H9 (cell line): ENCODE data around the gene PSKH1. TPM values are rescaled to one million over a fixed set of nuclear protein-coding genes. Genes with fewer than 3 reads are reported as not detected.

Experiments used
- DNase-seq: peaks from one replicate; pipeline ENCODE4 v3.0.0-alpha.2; 2017
- H2AFZ ChIP-seq: one replicate; pipeline ENCODE4 v1.6.1; 2013; ENCODE audit warnings: mild to moderate bottlenecking, low read length, control low read depth, moderate library complexity
- H2AK5ac ChIP-seq: 2 replicates; pipeline ENCODE4 v1.6.1; 2013; ENCODE audit warnings: low read length, control low read depth, mixed read lengths; ENCODE audit not compliant: insufficient read length
- H2BK120ac ChIP-seq: one replicate; pipeline ENCODE4 v1.6.1; 2013; ENCODE audit warnings: low read depth, mild to moderate bottlenecking, low read length, control low read depth, inconsistent platforms; ENCODE audit not compliant: poor library complexity, severe bottlenecking
- H2BK12ac ChIP-seq: 2 replicates; pipeline ENCODE4 v1.6.1; 2013; ENCODE audit warnings: low read length, control low read depth, mixed read lengths, low read depth; ENCODE audit not compliant: insufficient read length
- H2BK15ac ChIP-seq: 2 replicates; pipeline ENCODE4 v1.6.1; 2013; ENCODE audit warnings: low read depth, low read length, control low read depth
- H2BK20ac ChIP-seq: one replicate; pipeline ENCODE4 v1.6.1; 2013; ENCODE audit warnings: low read depth, mild to moderate bottlenecking, low read length, control low read depth, inconsistent platforms; ENCODE audit not compliant: poor library complexity, severe bottlenecking
- H2BK5ac ChIP-seq: 2 replicates; pipeline ENCODE4 v1.6.1; 2013; ENCODE audit warnings: low read length, control low read depth, mixed read lengths; ENCODE audit not compliant: insufficient read length
- H3K14ac ChIP-seq: 2 replicates; pipeline ENCODE4 v1.6.1; 2013; ENCODE audit warnings: low read length, control low read depth; ENCODE audit not compliant: insufficient read depth
- H3K18ac ChIP-seq: 2 replicates; pipeline ENCODE4 v1.6.1; 2013; ENCODE audit warnings: low read depth, mild to moderate bottlenecking, mixed read lengths, low read length, control low read depth; ENCODE audit not compliant: insufficient read length
- H3K23ac ChIP-seq: 2 replicates; pipeline ENCODE4 v1.6.1; 2013; ENCODE audit warnings: low read length, control low read depth, mixed read lengths, low read depth; ENCODE audit not compliant: insufficient read length
- H3K23me2 ChIP-seq: 2 replicates; pipeline ENCODE4 v1.6.1; 2013; ENCODE audit warnings: low read depth, mild to moderate bottlenecking, mixed read lengths, low read length, control low read depth; ENCODE audit not compliant: insufficient read length, poor library complexity, severe bottlenecking
- H3K27ac ChIP-seq: 2 replicates; pipeline ENCODE4 v1.5.1; 2013; ENCODE audit warnings: low read length, control low read depth, mixed read lengths, low read depth; ENCODE audit not compliant: insufficient read length
- H3K27me3 ChIP-seq: 2 replicates; pipeline ENCODE4 v1.6.1; 2013; ENCODE audit warnings: low read length, control low read depth, inconsistent platforms; ENCODE audit not compliant: insufficient read depth
- H3K4ac ChIP-seq: 2 replicates; pipeline ENCODE4 v1.6.1; 2013; ENCODE audit warnings: low read depth, mild to moderate bottlenecking, control low read depth, inconsistent platforms, low read length, moderate library complexity
- H3K4me1 ChIP-seq: 2 replicates; pipeline ENCODE4 v1.6.1; 2013; ENCODE audit warnings: low read length, control low read depth, inconsistent platforms; ENCODE audit not compliant: insufficient read depth
- H3K4me2 ChIP-seq: 2 replicates; pipeline ENCODE4 v1.6.1; 2013; ENCODE audit warnings: low read length, control low read depth, mixed read lengths; ENCODE audit not compliant: insufficient read length, insufficient read depth
- H3K56ac ChIP-seq: 2 replicates; pipeline ENCODE4 v1.6.1; 2013; ENCODE audit warnings: low read depth, mild to moderate bottlenecking, mixed read lengths, low read length, control low read depth; ENCODE audit not compliant: insufficient read length
- H3K79me1 ChIP-seq: 2 replicates; pipeline ENCODE4 v1.6.1; 2013; ENCODE audit warnings: low read depth, mild to moderate bottlenecking, moderate library complexity, low read length, control low read depth, inconsistent platforms; ENCODE audit not compliant: insufficient read depth, poor library complexity, severe bottlenecking
- H3K79me2 ChIP-seq: 2 replicates; pipeline ENCODE4 v1.6.1; 2013; ENCODE audit warnings: low read length, control low read depth, inconsistent platforms; ENCODE audit not compliant: insufficient read depth
- H3K9ac ChIP-seq: 2 replicates; pipeline ENCODE4 v1.6.1; 2013; ENCODE audit warnings: low read length, control low read depth, mixed read lengths; ENCODE audit not compliant: insufficient read length; ENCODE audit errors: extremely low read depth
- H3K9me3 ChIP-seq: one replicate; pipeline ENCODE4 v1.6.1; 2013; ENCODE audit warnings: low read depth, low read length, inconsistent platforms; ENCODE audit not compliant: control insufficient read depth
- H3T11ph ChIP-seq: one replicate; pipeline ENCODE4 v1.6.1; 2013; ENCODE audit warnings: mild to moderate bottlenecking, low read length, control low read depth, inconsistent platforms
- H4K20me1 ChIP-seq: one replicate; pipeline ENCODE4 v1.6.1; 2013; ENCODE audit not compliant: control insufficient read depth, insufficient read length, insufficient read depth
- H4K5ac ChIP-seq: 2 replicates; pipeline ENCODE4 v1.6.1; 2013; ENCODE audit warnings: low read depth, mild to moderate bottlenecking, mixed read lengths, low read length, control low read depth; ENCODE audit not compliant: insufficient read length
- H4K8ac ChIP-seq: replicated peaks from 2 replicates; pipeline ENCODE4 v1.6.1; 2013; ENCODE audit warnings: low read length, control low read depth, mixed read lengths, low read depth; ENCODE audit not compliant: insufficient read length
- H4K91ac ChIP-seq: 2 replicates; pipeline ENCODE4 v1.6.1; 2013; ENCODE audit warnings: low read depth, mild to moderate bottlenecking, moderate library complexity, mixed read lengths, low read length, control low read depth; ENCODE audit not compliant: insufficient read length
- H3K27ac Mint-ChIP-seq, 3 experiments: 2 replicates in 2 of 3; 3 replicates in 1 of 3; pipeline ENCODE4 v1.8.0; 2020 to 2021; ENCODE audit warnings: mixed read lengths in 3 of 3, mild to moderate bottlenecking in 1 of 3, moderate library complexity in 1 of 3
- H3K27me3 Mint-ChIP-seq: 2 replicates; pipeline ENCODE4 v1.8.0; 2021; ENCODE audit warnings: low read depth, mild to moderate bottlenecking, moderate library complexity, mixed read lengths
- H3K36me3 Mint-ChIP-seq, 3 experiments: 2 replicates in 2 of 3; 3 replicates in 1 of 3; pipeline ENCODE4 v1.8.0; 2020 to 2021; ENCODE audit warnings: low read depth in 3 of 3, mixed read lengths in 3 of 3; ENCODE audit not compliant: insufficient read depth in 1 of 3
- H3K4me1 Mint-ChIP-seq, 2 experiments: 2 replicates each; pipeline ENCODE4 v1.8.0; 2020; ENCODE audit warnings: mixed read lengths in 2 of 2
- H3K4me3 Mint-ChIP-seq, 2 experiments: 2 replicates in 1 of 2; 3 replicates in 1 of 2; pipeline ENCODE4 v1.8.0; 2020 to 2021; ENCODE audit warnings: mild to moderate bottlenecking in 2 of 2, mixed read lengths in 2 of 2, moderate library complexity in 1 of 2
- H3K9me3 Mint-ChIP-seq, 2 experiments: 2 replicates in 1 of 2; 3 replicates in 1 of 2; pipeline ENCODE4 v1.8.0; 2020; ENCODE audit warnings: mild to moderate bottlenecking in 2 of 2, mixed read lengths in 2 of 2, moderate library complexity in 1 of 2
- WGBS: extraction: QIAGEN DNeasy Blood & Tissue Kit; methylation state at CpG from one replicate; pipeline ENCODE4 v1.1.7; 2013; ENCODE audit warnings: missing lambda C conversion rate, low lambda C conversion rate, mixed read lengths; ENCODE audit not compliant: insufficient read length; ENCODE audit errors: extremely low coverage; 5-methylcytosine and 5-hydroxymethylcytosine counted together
- total RNA-seq: library from RNA; stranded (reverse); gene quantifications from 2 replicates; pipeline ENCODE4 v1.2.1, GENCODE V29; 2021
- TF ChIP-seq, protein P1 (sequence below): fragments of 200-600 bp; sonication (generic); conservative IDR thresholded peaks from 3 replicates; pipeline ENCODE4 v1.8.0; 2021; ENCODE audit warnings: antibody characterized with exemption, mild to moderate bottlenecking

Gene PSKH1
- total RNA-seq, 1 experiment from 2014 or later, result 29.1 TPM

DNA sequence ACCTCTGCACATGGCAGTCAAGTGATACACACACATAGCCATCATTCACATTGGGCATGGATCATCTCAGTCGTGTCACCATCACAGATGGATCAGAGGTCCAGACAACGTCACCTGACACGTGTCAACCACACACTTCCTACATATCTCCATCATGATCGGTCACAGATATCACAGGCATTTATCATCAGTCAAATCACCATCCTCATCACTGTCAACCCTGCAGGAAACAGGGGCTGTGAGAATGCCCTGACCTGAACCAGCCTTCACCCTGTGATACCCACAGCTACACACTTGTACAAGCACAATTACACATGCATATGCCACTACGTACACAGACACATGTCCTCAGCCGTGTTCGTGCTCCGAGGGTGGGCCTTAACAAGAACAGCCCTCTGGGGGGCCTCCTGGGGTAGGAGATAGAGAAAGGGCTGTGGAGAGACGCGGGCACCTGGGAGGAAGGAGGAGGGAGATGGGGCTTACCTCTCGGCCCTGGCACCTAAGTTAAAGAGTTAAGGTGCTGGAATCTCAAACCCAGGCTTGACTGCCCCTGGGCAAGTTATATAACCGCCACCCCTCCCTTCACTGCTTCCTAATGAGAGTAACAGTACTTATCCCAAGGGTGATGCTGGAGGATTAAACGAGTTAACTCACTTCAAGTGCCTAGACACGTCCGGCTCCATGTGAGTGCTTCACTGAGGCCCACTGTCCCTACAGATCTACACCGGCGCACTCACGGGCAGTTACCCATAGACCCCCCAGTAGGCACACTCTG is 74.3 kb downstream of the PSKH1 start:
- Histone ChIP-seq H3T11ph (no peak overlapping the region), H3K4ac (no peak overlapping the region), H3K27me3 (no peaks in the 10 kb centered on the region), H2BK20ac (no peak overlapping the region), H2BK120ac (no peak overlapping the region), H3K23me2 (peaks cover 3% of the 10 kb centered on the region), H3K56ac (no peak overlapping the region), H3K79me2 (no peaks in the 10 kb centered on the region; the same call in 1 of the 2 replicates), H3K4me1 (peaks cover 5% of the 10 kb centered on the region; the same call in 1 of the 2 replicates), H3K79me1 (peaks cover 4% of the 10 kb centered on the region), H3K9ac (peak overlapping the region; percentile 33), H3K18ac (no peak overlapping the region), H2BK15ac (no peak overlapping the region), H2AK5ac (no peak overlapping the region), H3K4me2 (peak overlapping the region; percentile 66), H4K5ac (no peak overlapping the region), H2BK12ac (no peak overlapping the region), H2BK5ac (no peak overlapping the region), H3K27ac (no peak overlapping the region), H4K20me1 (peaks cover 3% of the 10 kb centered on the region), H3K9me3 (no peaks in the 10 kb centered on the region), H2AFZ (no peak overlapping the region), H4K91ac (no peak overlapping the region), H4K8ac (no peak overlapping the region), H3K14ac (peak overlapping the region; percentile 2; the same call in 1 of the 2 replicates), H3K23ac (no peak overlapping the region)
- peak overlapping the region; percentile 93 to 95 for H3K4me3 Mint-ChIP-seq
- peaks cover 2 to 22% (median 8%) of the 10 kb centered on the region in 3 experiments; a peak in 6 of 7 replicates for H3K36me3 Mint-ChIP-seq
- H3K27me3 Mint-ChIP-seq, result peaks cover 2% of the 10 kb centered on the region
- no peak for DNase-seq
- H3K4me1 Mint-ChIP-seq, result peaks cover 37 to 42% of the 10 kb centered on the region in 2 experiments
- no peaks in the 10 kb centered on the region; a peak in 1 of 5 replicates for H3K9me3 Mint-ChIP-seq
- TF ChIP-seq, protein P1, sequence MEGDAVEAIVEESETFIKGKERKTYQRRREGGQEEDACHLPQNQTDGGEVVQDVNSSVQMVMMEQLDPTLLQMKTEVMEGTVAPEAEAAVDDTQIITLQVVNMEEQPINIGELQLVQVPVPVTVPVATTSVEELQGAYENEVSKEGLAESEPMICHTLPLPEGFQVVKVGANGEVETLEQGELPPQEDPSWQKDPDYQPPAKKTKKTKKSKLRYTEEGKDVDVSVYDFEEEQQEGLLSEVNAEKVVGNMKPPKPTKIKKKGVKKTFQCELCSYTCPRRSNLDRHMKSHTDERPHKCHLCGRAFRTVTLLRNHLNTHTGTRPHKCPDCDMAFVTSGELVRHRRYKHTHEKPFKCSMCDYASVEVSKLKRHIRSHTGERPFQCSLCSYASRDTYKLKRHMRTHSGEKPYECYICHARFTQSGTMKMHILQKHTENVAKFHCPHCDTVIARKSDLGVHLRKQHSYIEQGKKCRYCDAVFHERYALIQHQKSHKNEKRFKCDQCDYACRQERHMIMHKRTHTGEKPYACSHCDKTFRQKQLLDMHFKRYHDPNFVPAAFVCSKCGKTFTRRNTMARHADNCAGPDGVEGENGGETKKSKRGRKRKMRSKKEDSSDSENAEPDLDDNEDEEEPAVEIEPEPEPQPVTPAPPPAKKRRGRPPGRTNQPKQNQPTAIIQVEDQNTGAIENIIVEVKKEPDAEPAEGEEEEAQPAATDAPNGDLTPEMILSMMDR, result no peak
- WGBS, result no CpG with 5 or more reads among the region's 18 CpGs
- H3K27ac Mint-ChIP-seq, result peak overlapping the region; percentile 46 to 93 (median 57); a peak in 3 of 7 replicates
